GM21717 (cell line): Measurements from ENCODE around the gene SLC39A13.

Experiments used
- ATAC-seq: cut with Tn5 transposase; IDR thresholded peaks from one replicate; pipeline ENCODE4 v1.9.1; 2021; ENCODE audit warnings: mild to moderate bottlenecking, moderate library complexity; ENCODE audit not compliant: unreplicated experiment

SLC39A13 gene

GRCh38 chr11:47383071-47383470, 25.3 kb upstream of the SLC39A13 start:
- no peak for ATAC-seq

GRCh38 chr11:47384498-47384897, 23.9 kb upstream of the SLC39A13 start:
- no peak for ATAC-seq

- ATAC-seq = no peak
These were observed 20.3 kb upstream of the SLC39A13 start for GRCh38 chr11:47387944-47388696.

- ATAC-seq = no peak
These were observed 19.5 kb upstream of the SLC39A13 start for GRCh38 chr11:47388697-47389576.

- ATAC-seq = no peak
These were observed 18.6 kb upstream of the SLC39A13 start for GRCh38 chr11:47389577-47390421.

- ATAC-seq = no peak
These were observed 18.0 kb upstream of the SLC39A13 start for GRCh38 chr11:47390422-47390760.

GRCh38 chr11:47391077-47391583, 17.3 kb upstream of the SLC39A13 start:
- ATAC-seq = peak; percentile 47

GRCh38 chr11:47391711-47392432, 16.5 kb upstream of the SLC39A13 start:
- no peak for ATAC-seq

- ATAC-seq = no peak
These were observed 15.7 kb upstream of the SLC39A13 start for GRCh38 chr11:47392546-47393162.

- ATAC-seq = no peak
These were observed 15.0 kb upstream of the SLC39A13 start for GRCh38 chr11:47393163-47394049.

- ATAC-seq = no peak
These were observed 14.4 kb upstream of the SLC39A13 start for GRCh38 chr11:47394050-47394321.

GRCh38 chr11:47394322-47395222, 13.8 kb upstream of the SLC39A13 start:
- ATAC-seq = no peak

- no peak for ATAC-seq
These were observed 13.0 kb upstream of the SLC39A13 start for GRCh38 chr11:47395223-47396048.

- ATAC-seq = no peak
These were observed 12.4 kb upstream of the SLC39A13 start for GRCh38 chr11:47396049-47396320.

GRCh38 chr11:47398011-47398410, 10.4 kb upstream of the SLC39A13 start:
- no peak for ATAC-seq

GRCh38 chr11:47398551-47398950, 9.8 kb upstream of the SLC39A13 start:
- no peak for ATAC-seq
